Upper lobe of left lung (tissue), 6 donors: Measurements from ENCODE around the gene ST3GAL2. TPM values are rescaled to one million over a fixed set of nuclear protein-coding genes. Genes with fewer than 3 reads are reported as not detected.

Source experiments
- ATAC-seq, 2 donors: fragments of 200-7000 bp; cut with Tn5 transposase; one replicate each; pipeline ENCODE4 v1.9.1; 2022; ENCODE audit warnings: mild to moderate bottlenecking in 2 of 2, moderate library complexity in 2 of 2; ENCODE audit not compliant: low FRiP score in 2 of 2
- DNase-seq, 2 donors: peaks; one replicate each; pipeline ENCODE4 v3.0.0-alpha.2; 2019 to 2020
- H3K27ac ChIP-seq, 4 donors: fragments of 200-600 bp; sonication (generic); one replicate each; pipeline ENCODE4 v1.5.1; 2016 to 2019
- H3K27me3 ChIP-seq, 4 donors: fragments of 200-600 bp; sonication (generic); one replicate each; pipeline ENCODE4 v1.5.1; 2017 to 2019
- H3K36me3 ChIP-seq, 4 donors: fragments of 200-600 bp; sonication (generic); one replicate each; pipeline ENCODE4 v1.5.1; 2016 to 2019
- H3K4me1 ChIP-seq, 4 donors: fragments of 200-600 bp; sonication (generic); one replicate each; pipeline ENCODE4 v1.5.1; 2018 to 2019
- H3K4me3 ChIP-seq, 4 donors: fragments of 200-600 bp; sonication (generic); one replicate each; pipeline ENCODE4 v1.5.1; 2017 to 2019; ENCODE audit warnings: mild to moderate bottlenecking in 2 of 4, moderate library complexity in 1 of 4
- H3K9me3 ChIP-seq, 4 donors: fragments of 200-600 bp; sonication (generic); one replicate each; pipeline ENCODE4 v1.5.1; 2018 to 2019
- EP300 ChIP-seq, 4 donors: sonication (generic); formaldehyde crosslinking; IDR thresholded peaks; one replicate each; pipeline ENCODE4 v1.5.1; 2017; ENCODE audit warnings: antibody characterized with exemption in 4 of 4, control low read depth in 2 of 4
- POLR2A ChIP-seq, 4 donors: fragments of 450-650 bp; IDR thresholded peaks; one replicate each; pipeline ENCODE4 v1.5.1; 2016 to 2017; ENCODE audit warnings: antibody characterized with exemption in 4 of 4, mild to moderate bottlenecking in 2 of 4
- POLR2AphosphoS5 ChIP-seq, 2 donors: sonication (generic); formaldehyde crosslinking; IDR thresholded peaks; one replicate each; pipeline ENCODE4 v1.5.1; 2017; ENCODE audit warnings: antibody characterized with exemption in 2 of 2
- WGBS, 2 donors: methylation state at CpG; one replicate each; pipeline ENCODE4 v1.1.5; 2017 to 2018; 5-methylcytosine and 5-hydroxymethylcytosine counted together
- total RNA-seq, 6 donors: library from RNA; depleted of rRNA in 4 of 6; stranded (reverse); fragments of >200 nt in 4 of 6; gene quantifications; one replicate each; pipeline versions ENCODE4 v1.1.0 to v1.2.1, GENCODE V29; 2016 to 2021
- TF ChIP-seq, protein P1 (sequence below), 6 experiments: fragments of 450-650 bp in 4 of 6; fragments of 200-600 bp in 2 of 6; sonication (generic) in 2 of 6; IDR thresholded peaks; one replicate each; pipeline ENCODE4 v1.5.1; 2016 to 2019; ENCODE audit warnings: antibody characterized with exemption in 6 of 6
- donor health status: DM: no; HTN: no; CAD: no; lungs with moderate emphysema.
- donor health status: DM: no; HTN: yes; CAD: no; lungs with severe emphysema.

ST3GAL2 gene
- total RNA-seq, 6 donors from 2014 or later, result 12.5 to 50.3 (median 26.1) TPM

DNA sequence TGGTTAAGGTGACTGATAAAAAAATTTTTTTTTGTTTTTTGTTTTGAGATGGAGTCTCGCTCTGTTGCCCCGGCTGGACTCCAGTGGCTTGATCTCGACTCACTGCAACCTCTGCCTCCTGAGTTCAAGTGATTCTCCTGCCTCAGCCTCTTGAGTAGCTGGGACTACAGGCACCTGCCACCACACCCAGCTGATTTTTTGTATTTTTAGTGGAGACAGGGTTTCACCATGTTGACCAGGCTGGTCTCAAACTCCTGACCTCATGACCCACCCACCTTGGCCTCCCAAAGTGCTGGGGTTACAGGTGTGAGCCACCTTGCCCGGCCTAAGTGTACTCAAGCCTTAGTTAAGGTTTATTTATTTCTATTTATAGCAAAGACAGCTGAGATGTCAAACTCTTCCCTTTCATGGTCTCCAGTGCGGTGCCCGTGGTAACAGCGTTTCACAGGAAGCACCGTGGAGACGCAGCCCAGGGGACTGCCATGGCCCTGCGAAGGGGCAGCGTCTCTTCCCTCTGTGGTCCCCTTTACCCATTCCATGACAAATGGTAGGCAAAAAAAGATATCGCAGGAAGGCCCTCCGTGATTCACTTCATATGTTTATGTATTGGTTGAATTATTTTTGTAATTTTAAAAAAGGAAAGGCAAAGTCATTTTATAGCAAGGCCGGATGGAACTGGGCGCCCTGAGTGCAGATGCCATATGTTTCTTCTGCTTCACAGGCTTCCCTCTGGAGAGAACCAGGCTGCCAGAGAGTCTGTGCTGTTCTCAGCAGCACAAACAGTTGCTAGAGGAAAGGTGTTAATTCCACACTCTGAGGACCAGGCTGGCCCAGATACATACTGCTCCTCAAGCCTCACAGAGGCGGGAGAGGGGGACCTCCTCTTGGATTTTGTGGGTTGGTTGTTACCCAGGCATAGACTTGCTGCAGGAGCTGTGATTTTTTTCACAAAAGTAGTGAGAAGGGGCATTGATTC is 63.0 kb downstream of the ST3GAL2 start:
- 84 to 90% methylated on average over 16 of the region's 16 CpGs for WGBS, 2 donors
- TF ChIP-seq POLR2AphosphoS5 (IDR thresholded peaks at IDR 0.05), result no peak
- TF ChIP-seq, protein P1, sequence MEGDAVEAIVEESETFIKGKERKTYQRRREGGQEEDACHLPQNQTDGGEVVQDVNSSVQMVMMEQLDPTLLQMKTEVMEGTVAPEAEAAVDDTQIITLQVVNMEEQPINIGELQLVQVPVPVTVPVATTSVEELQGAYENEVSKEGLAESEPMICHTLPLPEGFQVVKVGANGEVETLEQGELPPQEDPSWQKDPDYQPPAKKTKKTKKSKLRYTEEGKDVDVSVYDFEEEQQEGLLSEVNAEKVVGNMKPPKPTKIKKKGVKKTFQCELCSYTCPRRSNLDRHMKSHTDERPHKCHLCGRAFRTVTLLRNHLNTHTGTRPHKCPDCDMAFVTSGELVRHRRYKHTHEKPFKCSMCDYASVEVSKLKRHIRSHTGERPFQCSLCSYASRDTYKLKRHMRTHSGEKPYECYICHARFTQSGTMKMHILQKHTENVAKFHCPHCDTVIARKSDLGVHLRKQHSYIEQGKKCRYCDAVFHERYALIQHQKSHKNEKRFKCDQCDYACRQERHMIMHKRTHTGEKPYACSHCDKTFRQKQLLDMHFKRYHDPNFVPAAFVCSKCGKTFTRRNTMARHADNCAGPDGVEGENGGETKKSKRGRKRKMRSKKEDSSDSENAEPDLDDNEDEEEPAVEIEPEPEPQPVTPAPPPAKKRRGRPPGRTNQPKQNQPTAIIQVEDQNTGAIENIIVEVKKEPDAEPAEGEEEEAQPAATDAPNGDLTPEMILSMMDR (IDR thresholded peaks at IDR 0.05), result no peak
- Histone ChIP-seq H3K36me3 (peaks cover 5 to 52% (median 27%) of the 10 kb centered on the region in 4 donors), H3K27me3 (no peaks in the 10 kb centered on the region), H3K4me1 (peaks cover 11 to 22% (median 13%) of the 10 kb centered on the region in 4 donors), H3K27ac (no peak overlapping the region), H3K9me3 (no peaks in the 10 kb centered on the region), H3K4me3 (no peak overlapping the region)
- no peak for ATAC-seq
- DNase-seq, result no peak

GRCh38 chr16:70374213-70374612 is 64.7 kb downstream of the ST3GAL2 start:
- no peak for ATAC-seq

DNA sequence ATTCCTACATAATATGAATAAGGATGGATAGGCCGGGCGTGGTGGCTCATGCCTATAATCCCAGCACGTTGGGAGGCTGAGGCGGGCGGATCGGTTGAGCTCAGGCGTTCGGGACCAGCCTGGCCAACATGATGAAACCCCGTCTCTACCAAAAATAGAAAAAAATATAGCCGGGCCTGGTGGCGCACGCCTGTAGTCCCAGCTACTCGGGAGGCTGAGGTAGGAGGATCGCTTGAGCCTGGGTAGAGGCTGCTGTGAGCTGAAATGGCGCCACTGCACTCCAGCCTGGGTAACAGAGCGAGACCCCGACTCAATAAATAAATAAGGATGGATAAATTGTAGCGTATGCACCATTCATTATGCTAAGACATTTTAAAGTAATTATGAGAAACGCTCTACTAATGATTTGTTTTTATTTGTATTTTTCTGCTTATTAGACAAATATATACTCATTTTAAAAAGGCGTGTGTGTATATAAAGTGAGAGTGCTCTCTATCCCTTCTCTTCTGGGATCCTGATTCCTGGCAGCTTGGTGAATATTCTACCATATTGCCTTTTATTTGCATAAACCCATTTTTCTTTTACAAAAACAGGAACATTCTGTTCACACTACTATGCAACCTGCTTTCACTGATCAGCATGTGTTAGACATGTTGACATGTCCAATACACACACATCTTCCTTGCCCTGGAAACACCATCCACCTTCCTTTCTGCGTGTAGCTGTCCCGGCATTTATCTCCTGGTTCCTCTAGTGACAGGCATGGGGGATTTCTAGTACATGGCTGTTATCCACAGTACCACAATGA is 65.8 kb downstream of the ST3GAL2 start:
- Histone ChIP-seq H3K27ac (no peak overlapping the region), H3K36me3 (peaks cover 5 to 80% (median 39%) of the 10 kb centered on the region in 4 donors), H3K9me3 (no peaks in the 10 kb centered on the region), H3K4me1 (peaks cover 0 to 6% (median 1%) of the 10 kb centered on the region in 4 donors), H3K27me3 (no peaks in the 10 kb centered on the region), H3K4me3 (no peak overlapping the region)
- no peak for DNase-seq
- WGBS, 2 donors, result 95 to 96% methylated on average over 22 of the region's 22 CpGs
- no peak for ATAC-seq
- TF ChIP-seq, protein P1 (IDR thresholded peaks at IDR 0.05), result no peak
- TF ChIP-seq EP300 (IDR thresholded peaks at IDR 0.05) (no peak), POLR2A (IDR thresholded peaks at IDR 0.05) (no peak), POLR2AphosphoS5 (IDR thresholded peaks at IDR 0.05) (no peak)

More at GRCh38 chr16:70374213-70374612, 64.7 kb downstream of the ST3GAL2 start:
- H3K27ac ChIP-seq, result no peak overlapping the region
- DNase-seq, result no peak
- H3K27me3 ChIP-seq, result no peaks in the 10 kb centered on the region
- H3K36me3 ChIP-seq, result peaks cover 5 to 69% (median 37%) of the 10 kb centered on the region in 4 donors
- peaks cover 0 to 6% (median 4%) of the 10 kb centered on the region in 4 donors for H3K4me1 ChIP-seq
- no peak overlapping the region for H3K4me3 ChIP-seq
- WGBS, 2 donors, result 93 to 98% methylated on average over 8 of the region's 8 CpGs
- TF ChIP-seq POLR2A (IDR thresholded peaks at IDR 0.05) (no peak), EP300 (IDR thresholded peaks at IDR 0.05) (no peak), POLR2AphosphoS5 (IDR thresholded peaks at IDR 0.05) (no peak)
- TF ChIP-seq, protein P1 (IDR thresholded peaks at IDR 0.05), result no peak
- no peaks in the 10 kb centered on the region for H3K9me3 ChIP-seq

- H3K27ac ChIP-seq, result no peak overlapping the region
- TF ChIP-seq EP300 (IDR thresholded peaks at IDR 0.05) (no peak), POLR2AphosphoS5 (IDR thresholded peaks at IDR 0.05) (no peak), POLR2A (IDR thresholded peaks at IDR 0.05) (no peak)
- TF ChIP-seq, protein P1 (IDR thresholded peaks at IDR 0.05), result no peak
- no peak overlapping the region for H3K4me3 ChIP-seq
- no peak for ATAC-seq
- DNase-seq, result no peak
- no peaks in the 10 kb centered on the region for H3K27me3 ChIP-seq
- no peaks in the 10 kb centered on the region for H3K9me3 ChIP-seq
- peaks cover 9 to 95% (median 53%) of the 10 kb centered on the region in 4 donors for H3K36me3 ChIP-seq
- WGBS, 2 donors, result 92 to 94% methylated on average over 10 of the region's 10 CpGs
- H3K4me1 ChIP-seq, result peaks cover 0 to 6% (median 1%) of the 10 kb centered on the region in 4 donors
These were observed 68.0 kb downstream of the ST3GAL2 start for GRCh38 chr16:70370924-70371323.
